Activated CD4-positive, alpha-beta T cell treated with anti-CD3 and anti-CD28 coated beads for 1 hour (primary cell): ENCODE data around the gene CAPG.
"Not testable (repeated sequence)": the region's sequence is repeated elsewhere in the genome, so short reads cannot be mapped to it uniquely, and the experiment has no call there.

Experiments used
- DNase-seq: peaks from one replicate; pipeline ENCODE4 v3.0.0-alpha.2; 2020

CAPG gene

GRCh38 chr2:85409845-85410583, at the start of gene CAPG:
Gene CAPG, minus strand, starts transcription at chr2:85410366. Its CDS starts 8,221 bp downstream, at chr2:85402145.
- DNase-seq, result no peak

GRCh38 chr2:85459771-85460170, 49.6 kb upstream of the CAPG start:
- no peak for DNase-seq

- DNase-seq, result no peak
These were observed 48.7 kb upstream of the CAPG start for GRCh38 chr2:85458601-85459563.

GRCh38 chr2:85457877-85458316, 47.7 kb upstream of the CAPG start:
- DNase-seq, result no peak

GRCh38 chr2:85457043-85457442, 46.9 kb upstream of the CAPG start:
- DNase-seq, result no peak

GRCh38 chr2:85455552-85456090, 45.5 kb upstream of the CAPG start:
- no peak for DNase-seq

- DNase-seq, result no peak
These were observed 43.4 kb upstream of the CAPG start for GRCh38 chr2:85453571-85453970.

- no peak for DNase-seq
These were observed 42.1 kb upstream of the CAPG start for GRCh38 chr2:85452237-85452636.

GRCh38 chr2:85449214-85449588, 39.0 kb upstream of the CAPG start:
- DNase-seq, result no peak

GRCh38 chr2:85448461-85449213, 38.5 kb upstream of the CAPG start:
- DNase-seq, result no peak

GRCh38 chr2:85447222-85447585, 37.0 kb upstream of the CAPG start:
- DNase-seq, result no peak

- no peak for DNase-seq
These were observed 36.4 kb upstream of the CAPG start for GRCh38 chr2:85446296-85447221.

- DNase-seq, result no peak
These were observed 35.4 kb upstream of the CAPG start for GRCh38 chr2:85445316-85446295.

- no peak for DNase-seq
These were observed 34.5 kb upstream of the CAPG start for GRCh38 chr2:85444629-85445172.

GRCh38 chr2:85441864-85442263, 31.7 kb upstream of the CAPG start:
- no peak for DNase-seq

GRCh38 chr2:85440729-85441128, 30.6 kb upstream of the CAPG start:
- DNase-seq, result no peak

- DNase-seq, result no peak
These were observed 29.8 kb upstream of the CAPG start for GRCh38 chr2:85439986-85440385.

GRCh38 chr2:85439569-85439968, 29.4 kb upstream of the CAPG start:
- DNase-seq, result not testable (repeated sequence)

GRCh38 chr2:85439025-85439472, 28.9 kb upstream of the CAPG start:
- no peak for DNase-seq
